Endothelial cell (in vitro differentiated cells): ENCODE measurements around the gene GID4. TPM values are rescaled to one million over a fixed set of nuclear protein-coding genes. Genes with fewer than 3 reads are reported as not detected.

Experiments used
- DNase-seq: peaks from one replicate; pipeline ENCODE4 v3.0.0; 2021; ENCODE audit warnings: low spot score
- H3K27ac Mint-ChIP-seq: one replicate; pipeline ENCODE4 v1.8.0; 2021; ENCODE audit warnings: mixed read lengths, inconsistent platforms; ENCODE audit not compliant: unreplicated experiment
- H3K27me3 Mint-ChIP-seq: one replicate; pipeline ENCODE4 v1.8.0; 2021; ENCODE audit warnings: mild to moderate bottlenecking, moderate library complexity, mixed read lengths, inconsistent platforms; ENCODE audit not compliant: unreplicated experiment
- H3K36me3 Mint-ChIP-seq: one replicate; pipeline ENCODE4 v1.8.0; 2021; ENCODE audit warnings: mild to moderate bottlenecking, low read depth, mixed read lengths, inconsistent platforms; ENCODE audit not compliant: unreplicated experiment
- H3K4me1 Mint-ChIP-seq: one replicate; pipeline ENCODE4 v1.8.0; 2021; ENCODE audit warnings: mild to moderate bottlenecking, mixed read lengths, inconsistent platforms; ENCODE audit not compliant: unreplicated experiment
- H3K4me3 Mint-ChIP-seq: one replicate; pipeline ENCODE4 v1.8.0; 2021; ENCODE audit warnings: mild to moderate bottlenecking, mixed read lengths, inconsistent platforms; ENCODE audit not compliant: unreplicated experiment
- H3K9me3 Mint-ChIP-seq: one replicate; pipeline ENCODE4 v1.8.0; 2021; ENCODE audit warnings: mixed read lengths, inconsistent platforms; ENCODE audit not compliant: unreplicated experiment
- total RNA-seq: library from RNA; stranded (reverse); fragmentation: NEBNext Ultra II Directional; extraction: Animal tissue kit (Norgen Biotek cat#: 25700); gene quantifications from one replicate; pipeline ENCODE4 v1.2.1, GENCODE V29; 2021; ENCODE audit not compliant: unreplicated experiment
- TF ChIP-seq, protein P1 (sequence below): fragments of 200-600 bp; sonication (generic); IDR thresholded peaks from one replicate; pipeline ENCODE4 v1.5.0; 2021; ENCODE audit warnings: antibody characterized with exemption; ENCODE audit not compliant: unreplicated experiment

Gene GID4
- total RNA-seq, 1 donor from 2014 or later = 15.5 TPM

DNA sequence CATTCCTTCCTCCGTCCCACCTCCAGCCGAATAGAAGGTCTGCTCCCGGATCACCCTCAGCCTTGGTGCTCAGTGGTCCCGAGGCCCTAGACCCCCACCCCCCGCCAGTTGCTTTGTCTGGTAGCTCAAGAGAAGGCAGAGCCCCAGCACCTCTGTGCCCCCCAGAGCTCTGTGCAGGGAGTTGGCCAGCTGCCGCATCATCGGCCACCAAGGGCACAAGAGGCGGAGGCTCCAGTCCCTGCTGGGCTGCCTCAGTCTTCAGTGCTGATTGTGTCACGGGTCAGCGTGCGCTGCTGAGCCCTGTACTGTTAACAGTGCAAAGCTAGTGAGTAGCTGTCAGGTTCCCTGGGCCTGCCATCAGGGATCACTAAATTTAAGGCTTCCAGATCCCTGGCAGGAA lies 26.3 kb downstream of the GID4 start:
- Mint-ChIP-seq H3K36me3 (peaks cover 12% of the 10 kb centered on the region), H3K27me3 (no peaks in the 10 kb centered on the region), H3K4me1 (peaks cover 13% of the 10 kb centered on the region), H3K9me3 (no peaks in the 10 kb centered on the region), H3K27ac (no peak overlapping the region), H3K4me3 (no peak overlapping the region)
- DNase-seq = no peak
- TF ChIP-seq, protein P1, sequence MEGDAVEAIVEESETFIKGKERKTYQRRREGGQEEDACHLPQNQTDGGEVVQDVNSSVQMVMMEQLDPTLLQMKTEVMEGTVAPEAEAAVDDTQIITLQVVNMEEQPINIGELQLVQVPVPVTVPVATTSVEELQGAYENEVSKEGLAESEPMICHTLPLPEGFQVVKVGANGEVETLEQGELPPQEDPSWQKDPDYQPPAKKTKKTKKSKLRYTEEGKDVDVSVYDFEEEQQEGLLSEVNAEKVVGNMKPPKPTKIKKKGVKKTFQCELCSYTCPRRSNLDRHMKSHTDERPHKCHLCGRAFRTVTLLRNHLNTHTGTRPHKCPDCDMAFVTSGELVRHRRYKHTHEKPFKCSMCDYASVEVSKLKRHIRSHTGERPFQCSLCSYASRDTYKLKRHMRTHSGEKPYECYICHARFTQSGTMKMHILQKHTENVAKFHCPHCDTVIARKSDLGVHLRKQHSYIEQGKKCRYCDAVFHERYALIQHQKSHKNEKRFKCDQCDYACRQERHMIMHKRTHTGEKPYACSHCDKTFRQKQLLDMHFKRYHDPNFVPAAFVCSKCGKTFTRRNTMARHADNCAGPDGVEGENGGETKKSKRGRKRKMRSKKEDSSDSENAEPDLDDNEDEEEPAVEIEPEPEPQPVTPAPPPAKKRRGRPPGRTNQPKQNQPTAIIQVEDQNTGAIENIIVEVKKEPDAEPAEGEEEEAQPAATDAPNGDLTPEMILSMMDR = no peak

DNA sequence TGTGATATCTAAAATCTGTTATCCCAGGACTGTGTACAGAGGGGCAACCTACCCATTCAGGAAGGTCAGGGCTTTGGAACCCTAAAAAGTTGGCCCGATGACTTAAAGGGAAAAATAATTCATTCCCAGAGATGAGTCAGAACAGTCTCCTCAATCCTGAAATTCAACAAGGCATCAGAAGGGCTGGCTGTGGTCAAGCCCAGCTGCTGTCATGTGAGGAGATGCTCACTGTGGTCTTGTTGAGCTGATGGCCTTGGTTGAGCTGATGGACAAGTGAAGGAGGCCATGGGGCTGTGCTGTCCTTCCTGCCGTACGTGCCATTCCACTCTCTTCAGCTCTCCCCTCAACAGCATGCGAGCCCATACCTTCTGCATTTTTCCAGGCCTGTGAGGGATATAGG lies 27.7 kb downstream of the GID4 start:
- no peaks in the 10 kb centered on the region for H3K27me3 Mint-ChIP-seq
- H3K4me3 Mint-ChIP-seq = no peak overlapping the region
- no peaks in the 10 kb centered on the region for H3K9me3 Mint-ChIP-seq
- H3K36me3 Mint-ChIP-seq = peaks cover 12% of the 10 kb centered on the region
- H3K4me1 Mint-ChIP-seq = peaks cover 16% of the 10 kb centered on the region
- H3K27ac Mint-ChIP-seq = no peak overlapping the region
- DNase-seq = no peak
- TF ChIP-seq, protein P1 = no peak

DNA sequence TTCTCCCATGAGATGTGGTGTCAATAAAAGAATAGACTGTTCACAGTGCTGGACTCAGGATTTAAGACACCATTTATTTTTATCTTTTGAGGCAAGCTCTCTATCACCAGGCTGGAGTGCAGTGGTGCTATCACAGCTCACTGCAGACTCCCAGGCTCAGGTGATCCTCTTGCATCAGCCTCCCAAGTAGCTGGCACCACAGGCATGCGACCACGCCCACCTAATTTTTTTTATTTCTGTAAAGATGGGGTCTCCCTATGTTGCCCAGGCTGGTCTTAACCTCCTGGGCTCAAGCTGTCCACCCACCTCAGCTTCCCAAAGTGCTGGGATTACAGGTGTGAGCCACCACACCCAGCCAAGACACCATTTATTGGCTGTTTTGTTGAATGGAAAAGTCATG lies 29.9 kb downstream of the GID4 start:
- peaks cover 6% of the 10 kb centered on the region for H3K36me3 Mint-ChIP-seq
- no peak overlapping the region for H3K4me3 Mint-ChIP-seq
- H3K27me3 Mint-ChIP-seq = no peaks in the 10 kb centered on the region
- H3K9me3 Mint-ChIP-seq = no peaks in the 10 kb centered on the region
- no peak overlapping the region for H3K27ac Mint-ChIP-seq
- H3K4me1 Mint-ChIP-seq = peaks cover 16% of the 10 kb centered on the region
- TF ChIP-seq, protein P1 = no peak
- no peak for DNase-seq

DNA sequence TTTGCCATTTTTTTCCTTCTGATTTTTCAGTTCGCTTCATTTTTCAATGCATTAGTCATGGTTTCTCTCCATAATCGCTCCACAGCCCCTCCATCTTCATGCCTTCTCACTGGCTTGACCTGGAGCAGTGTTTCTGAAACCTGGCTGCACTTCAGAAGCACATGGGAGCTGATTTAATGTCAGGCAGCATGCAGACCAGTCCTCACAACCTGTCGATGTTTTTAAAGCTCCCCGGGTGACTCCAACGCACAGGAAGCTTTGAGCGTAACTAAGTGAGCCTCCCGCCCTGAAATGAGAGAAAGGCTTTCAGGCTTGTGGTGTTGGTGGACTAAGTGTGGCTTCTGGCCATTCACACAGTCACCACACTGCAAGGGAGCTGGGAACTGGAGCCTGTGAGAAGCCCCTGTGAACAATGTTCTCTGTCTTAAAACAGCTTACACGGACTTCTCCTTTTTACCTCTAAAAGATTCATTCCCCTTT lies 31.7 kb downstream of the GID4 start:
- H3K4me3 Mint-ChIP-seq = no peak overlapping the region
- no peaks in the 10 kb centered on the region for H3K36me3 Mint-ChIP-seq
- H3K27me3 Mint-ChIP-seq = peaks cover 1% of the 10 kb centered on the region
- TF ChIP-seq, protein P1 = no peak
- H3K9me3 Mint-ChIP-seq = no peaks in the 10 kb centered on the region
- no peak for DNase-seq
- peaks cover 16% of the 10 kb centered on the region for H3K4me1 Mint-ChIP-seq
- H3K27ac Mint-ChIP-seq = no peak overlapping the region

DNA sequence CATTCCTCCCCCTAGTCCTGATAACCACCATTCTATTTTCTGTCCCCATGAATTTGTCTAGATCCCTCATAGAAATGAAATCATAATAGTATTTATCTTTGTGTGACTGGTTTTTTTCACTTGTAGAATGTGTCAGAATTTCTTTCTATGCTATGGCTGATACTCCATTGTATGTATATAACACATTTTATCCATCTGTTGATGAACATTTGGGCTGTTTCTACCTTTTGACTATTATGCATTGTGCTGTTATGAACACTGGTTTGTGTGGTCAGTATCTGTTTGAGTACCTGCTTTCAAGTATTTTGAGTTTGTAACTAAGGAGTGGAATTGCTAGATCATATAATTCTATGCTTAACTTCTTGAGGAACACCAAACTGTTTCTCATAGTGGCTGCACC lies 32.5 kb downstream of the GID4 start:
- Mint-ChIP-seq H3K4me3 (no peak overlapping the region), H3K4me1 (peaks cover 16% of the 10 kb centered on the region), H3K36me3 (no peaks in the 10 kb centered on the region), H3K27me3 (peaks cover 1% of the 10 kb centered on the region), H3K9me3 (no peaks in the 10 kb centered on the region), H3K27ac (no peak overlapping the region)
- TF ChIP-seq, protein P1 = no peak
- DNase-seq = no peak
